SU-DHL-6 (cell line): ENCODE results near the gene IFIT5.

Source experiments
- EZH2phosphoT487 ChIP-seq: fragments of 200-600 bp; sonication (generic), shearing (Covaris generic); conservative IDR thresholded peaks from 2 replicates; pipeline ENCODE4 v1.6.1; 2018; ENCODE audit warnings: mild to moderate bottlenecking, antibody characterized with exemption, low read length, moderate library complexity, mixed read lengths
- TF ChIP-seq, protein P1 (sequence below): fragments of 200-600 bp; sonication (generic); IDR thresholded peaks from one replicate; pipeline ENCODE4 v1.5.1; 2017; ENCODE audit warnings: antibody characterized with exemption, mild to moderate bottlenecking, low read length, moderate library complexity; ENCODE audit not compliant: insufficient read depth, poor library complexity, severe bottlenecking

DNA sequence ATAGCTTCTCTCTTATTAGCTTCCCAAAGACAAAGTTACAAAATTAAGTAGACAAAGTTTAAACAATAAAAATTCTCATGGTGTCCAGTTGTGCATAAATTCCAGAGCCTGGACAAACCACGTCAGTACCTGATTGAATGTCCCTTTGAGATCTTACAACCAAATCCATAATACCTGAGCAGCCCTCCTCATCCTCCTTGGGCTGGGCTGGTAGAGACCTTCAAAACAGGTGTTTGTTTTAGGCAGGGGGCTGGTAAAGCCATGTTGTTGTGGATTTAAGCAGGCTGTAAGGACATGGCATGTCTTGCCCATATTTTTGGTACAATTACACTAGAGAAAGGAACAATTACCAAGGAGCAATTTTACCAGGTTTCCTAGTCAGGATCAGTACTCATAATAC, 2.1 kb downstream of the IFIT5 start:
- TF ChIP-seq, protein P1, sequence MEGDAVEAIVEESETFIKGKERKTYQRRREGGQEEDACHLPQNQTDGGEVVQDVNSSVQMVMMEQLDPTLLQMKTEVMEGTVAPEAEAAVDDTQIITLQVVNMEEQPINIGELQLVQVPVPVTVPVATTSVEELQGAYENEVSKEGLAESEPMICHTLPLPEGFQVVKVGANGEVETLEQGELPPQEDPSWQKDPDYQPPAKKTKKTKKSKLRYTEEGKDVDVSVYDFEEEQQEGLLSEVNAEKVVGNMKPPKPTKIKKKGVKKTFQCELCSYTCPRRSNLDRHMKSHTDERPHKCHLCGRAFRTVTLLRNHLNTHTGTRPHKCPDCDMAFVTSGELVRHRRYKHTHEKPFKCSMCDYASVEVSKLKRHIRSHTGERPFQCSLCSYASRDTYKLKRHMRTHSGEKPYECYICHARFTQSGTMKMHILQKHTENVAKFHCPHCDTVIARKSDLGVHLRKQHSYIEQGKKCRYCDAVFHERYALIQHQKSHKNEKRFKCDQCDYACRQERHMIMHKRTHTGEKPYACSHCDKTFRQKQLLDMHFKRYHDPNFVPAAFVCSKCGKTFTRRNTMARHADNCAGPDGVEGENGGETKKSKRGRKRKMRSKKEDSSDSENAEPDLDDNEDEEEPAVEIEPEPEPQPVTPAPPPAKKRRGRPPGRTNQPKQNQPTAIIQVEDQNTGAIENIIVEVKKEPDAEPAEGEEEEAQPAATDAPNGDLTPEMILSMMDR: no peak
- TF ChIP-seq EZH2phosphoT487: no peak
